Psoas muscle (tissue), 7 donors: Measurements from ENCODE around the gene NEK11. TPM values are rescaled to one million over a fixed set of nuclear protein-coding genes. Genes with fewer than 3 reads are reported as not detected.

ENCODE experiments used
- polyA plus RNA-seq, 3 donors: library from polyadenylated mRNA; stranded (reverse); fragments of 200-250 nt; gene quantifications; one replicate each; pipeline ENCODE4 v1.2.3, GENCODE V29; 2013
- total RNA-seq, 4 donors: library from RNA; stranded (reverse); fragmentation: NEBNext Ultra II Directional in 2 of 4; extraction: Animal tissue kit (Norgen Biotek cat#: 25700) in 2 of 4; gene quantifications; one replicate each; pipeline versions ENCODE4 v1.2.1 to v1.2.4, GENCODE V29; 2021 to 2023
- donor health status: healthy with polysubstance abuse.
- donor health status: DM: no; HTN: no; CAD: no; lungs with moderate emphysema.
- donor health status: Bipolar disorder and iron deficiency.
- donor health status: healthy.
- donor health status: DM: no; HTN: no; CAD: no.
- donor health status: DM: no; HTN: no; CAD: no.
- donor health status: DM: yes; HTN: yes; CAD: no.

The NEK11 gene
- total and polyA plus RNA-seq, 7 donors, result 1.5 to 7.2 (median 2.1) TPM

Other genes with a start within 250 kb of the NEK11 start
- 10 to 100 TPM; 28.7 to 36.2 (median 31.5) TPM for gene ATP2C1, start 132.8 kb upstream of the NEK11 start, total RNA-seq
- 10 to 100 TPM; 20.5 to 46.2 (median 27.8) TPM for gene ATP2C1, start 132.8 kb upstream of the NEK11 start, polyA plus RNA-seq
- 1 to 10 TPM; 1.7 to 2.5 (median 2.3) TPM for gene ASTE1, start 52 bp upstream of the NEK11 start, total RNA-seq
- gene ASTE1, start 52 bp upstream of the NEK11 start, polyA plus RNA-seq, result 1 to 10 TPM; 1.8 to 3.2 (median 2.7) TPM